Measurements from ENCODE around the gene CAMK1D.

GRCh38 chr10:12700557-12700874 lies 351.2 kb downstream of the CAMK1D start:
- TF ChIP-seq GATA2 (IDR thresholded peaks at IDR 0.05; ENCODE audit: low read depth, low read length), result no peak
- no peak for TF ChIP-seq GATA3 (IDR thresholded peaks at IDR 0.05; ENCODE audit: low read depth, low read length)
